ENCODE measurements around the gene MPEG1.

DNA sequence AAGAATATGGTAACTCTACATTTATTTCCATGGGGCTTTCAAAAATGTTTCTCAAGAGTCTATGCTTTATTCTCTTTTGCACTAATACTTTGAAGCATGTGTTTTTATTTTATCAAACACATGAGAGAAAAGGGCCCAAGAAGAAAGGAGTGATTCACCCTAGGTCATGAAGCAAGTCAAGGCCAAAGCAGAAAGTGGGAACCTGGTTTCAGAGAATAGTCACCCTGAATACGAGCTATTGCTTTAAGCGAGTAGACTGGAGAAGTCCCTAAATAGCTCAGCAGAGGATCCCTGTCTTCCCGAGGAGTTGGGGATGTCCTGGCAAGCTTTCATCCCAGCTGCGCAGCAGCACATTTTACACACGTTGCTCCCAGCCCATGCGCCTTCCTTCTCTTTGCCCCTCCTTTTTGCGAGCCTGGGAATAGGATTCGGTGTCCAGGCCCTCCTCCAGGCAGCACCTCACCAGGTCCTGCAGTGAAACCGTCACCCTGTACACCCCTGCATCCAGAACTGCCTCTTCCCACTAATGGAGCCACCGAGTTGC lies 19.1 kb downstream of the MPEG1 start:
- TF ChIP-seq, protein P1, sequence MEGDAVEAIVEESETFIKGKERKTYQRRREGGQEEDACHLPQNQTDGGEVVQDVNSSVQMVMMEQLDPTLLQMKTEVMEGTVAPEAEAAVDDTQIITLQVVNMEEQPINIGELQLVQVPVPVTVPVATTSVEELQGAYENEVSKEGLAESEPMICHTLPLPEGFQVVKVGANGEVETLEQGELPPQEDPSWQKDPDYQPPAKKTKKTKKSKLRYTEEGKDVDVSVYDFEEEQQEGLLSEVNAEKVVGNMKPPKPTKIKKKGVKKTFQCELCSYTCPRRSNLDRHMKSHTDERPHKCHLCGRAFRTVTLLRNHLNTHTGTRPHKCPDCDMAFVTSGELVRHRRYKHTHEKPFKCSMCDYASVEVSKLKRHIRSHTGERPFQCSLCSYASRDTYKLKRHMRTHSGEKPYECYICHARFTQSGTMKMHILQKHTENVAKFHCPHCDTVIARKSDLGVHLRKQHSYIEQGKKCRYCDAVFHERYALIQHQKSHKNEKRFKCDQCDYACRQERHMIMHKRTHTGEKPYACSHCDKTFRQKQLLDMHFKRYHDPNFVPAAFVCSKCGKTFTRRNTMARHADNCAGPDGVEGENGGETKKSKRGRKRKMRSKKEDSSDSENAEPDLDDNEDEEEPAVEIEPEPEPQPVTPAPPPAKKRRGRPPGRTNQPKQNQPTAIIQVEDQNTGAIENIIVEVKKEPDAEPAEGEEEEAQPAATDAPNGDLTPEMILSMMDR (IDR thresholded peaks at IDR 0.05), result no peak
- TF ChIP-seq POLR2A (IDR thresholded peaks at IDR 0.05), result no peak

Measured in testis (tissue), 2 donors.